Ectodermal cell (in vitro differentiated cells): ENCODE data around the gene C2orf92. TPM values are rescaled to one million over a fixed set of nuclear protein-coding genes. Genes with fewer than 3 reads are reported as not detected.
"Not testable (repeated sequence)": the region's sequence is repeated elsewhere in the genome, so short reads cannot be mapped to it uniquely, and the experiment has no call there.

Source experiments
- H3K27ac ChIP-seq: 2 replicates; pipeline ENCODE4 v1.7.0; 2013; ENCODE audit warnings: mild to moderate bottlenecking, low read depth, low read length; ENCODE audit not compliant: insufficient read depth, poor library complexity, severe bottlenecking
- H3K27me3 ChIP-seq: 2 replicates; pipeline ENCODE4 v1.7.0; 2013; ENCODE audit warnings: mild to moderate bottlenecking, low read length; ENCODE audit not compliant: insufficient read depth, control insufficient read depth, poor library complexity, severe bottlenecking
- H3K36me3 ChIP-seq: one replicate; pipeline ENCODE4 v1.7.0; 2013; ENCODE audit warnings: low read length; ENCODE audit not compliant: control insufficient read depth, insufficient read depth
- H3K4me1 ChIP-seq: one replicate; pipeline ENCODE4 v1.7.0; 2013; ENCODE audit warnings: low read length; ENCODE audit not compliant: control insufficient read depth, insufficient read depth
- H3K4me3 ChIP-seq: 2 replicates; pipeline ENCODE4 v1.7.0; 2013; ENCODE audit warnings: low read depth, low read length, control low read depth; ENCODE audit not compliant: insufficient read depth
- H3K9me3 ChIP-seq: 2 replicates; pipeline ENCODE4 v1.7.0; 2013; ENCODE audit warnings: mild to moderate bottlenecking, low read length, moderate library complexity; ENCODE audit not compliant: control insufficient read depth
- WGBS, 2 experiments: methylation state at CpG; one replicate each; pipeline ENCODE4 v1.1.7; 2013; ENCODE audit warnings: missing lambda C conversion rate in 2 of 2; 5-methylcytosine and 5-hydroxymethylcytosine counted together
- polyA plus RNA-seq, 4 experiments: library from polyadenylated mRNA; stranded (reverse); fragments of 50-300 nt; gene quantifications; one replicate each; pipeline ENCODE4 v1.2.3, GENCODE V29; 2013

C2orf92 gene
- 7.6 TPM for polyA plus RNA-seq (2013, experiment 1 of 4)
- polyA plus RNA-seq (2013, experiment 2 of 4): 11.6 TPM
- polyA plus RNA-seq (2013, experiment 3 of 4): 8.1 TPM
- 9.6 TPM for polyA plus RNA-seq (2013, experiment 4 of 4)

DNA sequence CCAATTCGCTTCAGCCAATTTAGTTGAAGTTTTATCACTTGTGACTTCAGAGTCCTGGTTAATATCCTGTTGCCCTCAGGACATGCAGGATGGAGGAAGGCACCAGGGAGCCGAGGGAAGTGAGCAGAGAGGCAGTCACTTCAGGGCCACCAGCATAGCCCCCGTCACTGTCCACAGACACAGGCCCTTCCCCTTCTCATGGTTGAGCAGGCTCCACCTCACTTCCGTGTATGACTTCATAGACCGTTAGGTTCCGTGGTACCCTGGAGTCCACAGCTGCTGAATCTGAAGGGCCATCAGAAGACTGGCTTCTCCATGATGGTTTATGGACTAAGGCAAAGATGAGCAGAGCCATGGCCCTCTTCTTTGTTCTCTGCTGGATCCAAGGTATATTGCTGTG is at the start of gene C2orf92:
Gene C2orf92, plus strand, starts transcription at position 266 of the 400 bp plus-strand sequence. Its CDS starts 76 bp downstream, at position 342.
- Histone ChIP-seq H3K4me3 (no peak within 1 kb of the TSS), H3K9me3 (no peaks in the 10 kb centered on the region), H3K27me3 (no peaks in the 10 kb centered on the region), H3K27ac (no peak within 1 kb of the TSS), H3K36me3 (no peaks in the 10 kb centered on the region), H3K4me1 (no peaks in the 10 kb centered on the region)
- WGBS, 2 experiments: 97 to 98% methylated on average over 6 of the region's 6 CpGs

DNA sequence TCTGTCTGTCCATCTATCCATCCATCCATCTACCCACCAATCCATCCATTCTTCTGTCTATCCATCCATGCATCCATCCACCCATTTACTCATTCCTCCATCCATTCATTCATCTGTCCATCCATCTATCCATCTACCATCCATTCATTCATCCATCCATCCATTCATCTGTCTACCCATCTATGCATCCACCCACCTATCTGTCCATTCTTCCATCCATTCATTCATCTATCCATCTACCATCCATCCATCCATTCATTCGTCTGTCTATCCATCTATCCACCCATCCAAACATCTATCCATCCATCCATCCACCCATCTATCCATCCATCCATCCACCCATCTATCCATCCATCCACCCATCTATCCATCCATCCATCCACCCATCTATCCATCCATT is 49.0 kb upstream of the C2orf92 start:
- not testable (repeated sequence) for H3K4me1 ChIP-seq, H3K27ac ChIP-seq, H3K4me3 ChIP-seq, H3K36me3 ChIP-seq, H3K27me3 ChIP-seq, H3K9me3 ChIP-seq
- no CpG with 5 or more reads among the region's 1 CpG for WGBS, 2 experiments

GRCh38 chr2:97622976-97623375 is 46.5 kb upstream of the C2orf92 start:
- not testable (repeated sequence) for H3K4me1 ChIP-seq, H3K4me3 ChIP-seq, H3K27ac ChIP-seq, H3K27me3 ChIP-seq, H3K9me3 ChIP-seq, H3K36me3 ChIP-seq

- 84 to 90% methylated on average over 2 of the region's 8 CpGs for WGBS, 2 experiments
- not testable (repeated sequence) for H3K27ac ChIP-seq, H3K4me3 ChIP-seq, H3K4me1 ChIP-seq, H3K9me3 ChIP-seq, H3K36me3 ChIP-seq, H3K27me3 ChIP-seq
Measured at GRCh38 chr2:97625354-97626048, 44.0 kb upstream of the C2orf92 start.

GRCh38 chr2:97626049-97626430 is 43.5 kb upstream of the C2orf92 start:
- not testable (repeated sequence) for H3K9me3 ChIP-seq, H3K4me3 ChIP-seq, H3K4me1 ChIP-seq, H3K36me3 ChIP-seq, H3K27ac ChIP-seq, H3K27me3 ChIP-seq
- 89 to 93% methylated on average over 8 of the region's 8 CpGs for WGBS, 2 experiments

- H3K27ac ChIP-seq: no peak overlapping the region
- 89 to 96% methylated on average over 4 of the region's 4 CpGs for WGBS, 2 experiments
Measured at GRCh38 chr2:97644023-97644717, 25.3 kb upstream of the C2orf92 start.

DNA sequence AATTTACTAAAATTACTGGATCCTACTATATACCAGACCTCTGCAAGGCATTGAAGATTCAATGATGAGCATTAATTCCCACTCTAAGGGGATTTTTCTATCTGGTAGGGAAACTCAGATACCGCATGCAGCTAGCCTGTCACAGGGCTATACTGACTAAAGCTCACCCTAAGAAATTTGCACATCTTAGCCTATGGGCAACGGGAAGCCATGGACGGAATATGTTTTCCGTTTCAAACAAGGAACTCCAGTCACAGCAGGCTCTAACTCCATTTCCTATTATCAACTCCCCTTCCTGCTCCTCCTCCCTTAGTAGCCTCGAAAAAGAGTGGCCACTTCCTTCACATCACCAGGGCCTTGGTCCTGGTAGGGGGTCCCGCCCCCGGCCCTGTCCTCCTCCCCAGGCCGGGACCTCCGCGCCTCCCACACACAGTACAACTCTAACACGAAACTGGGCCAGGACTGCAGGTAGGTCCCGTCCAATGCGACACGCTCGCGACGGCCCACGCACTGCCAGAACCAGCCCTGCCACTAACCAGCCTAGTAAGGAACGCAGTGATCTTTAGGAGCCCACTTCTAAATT is 24.3 kb upstream of the C2orf92 start:
- H3K36me3 ChIP-seq: peaks cover 13% of the 10 kb centered on the region
- peak overlapping the region; percentile 73 for H3K27ac ChIP-seq
- no peaks in the 10 kb centered on the region for H3K4me1 ChIP-seq
- no peaks in the 10 kb centered on the region for H3K9me3 ChIP-seq
- no peaks in the 10 kb centered on the region for H3K27me3 ChIP-seq
- 9 to 10% methylated on average over 19 of the region's 19 CpGs for WGBS, 2 experiments
- H3K4me3 ChIP-seq: peak overlapping the region; percentile 77

More at GRCh38 chr2:97644023-97644717, 25.3 kb upstream of the C2orf92 start:
- Histone ChIP-seq H3K4me3 (no peak overlapping the region), H3K9me3 (no peaks in the 10 kb centered on the region), H3K36me3 (peaks cover 13% of the 10 kb centered on the region), H3K27me3 (no peaks in the 10 kb centered on the region), H3K4me1 (no peaks in the 10 kb centered on the region)

DNA sequence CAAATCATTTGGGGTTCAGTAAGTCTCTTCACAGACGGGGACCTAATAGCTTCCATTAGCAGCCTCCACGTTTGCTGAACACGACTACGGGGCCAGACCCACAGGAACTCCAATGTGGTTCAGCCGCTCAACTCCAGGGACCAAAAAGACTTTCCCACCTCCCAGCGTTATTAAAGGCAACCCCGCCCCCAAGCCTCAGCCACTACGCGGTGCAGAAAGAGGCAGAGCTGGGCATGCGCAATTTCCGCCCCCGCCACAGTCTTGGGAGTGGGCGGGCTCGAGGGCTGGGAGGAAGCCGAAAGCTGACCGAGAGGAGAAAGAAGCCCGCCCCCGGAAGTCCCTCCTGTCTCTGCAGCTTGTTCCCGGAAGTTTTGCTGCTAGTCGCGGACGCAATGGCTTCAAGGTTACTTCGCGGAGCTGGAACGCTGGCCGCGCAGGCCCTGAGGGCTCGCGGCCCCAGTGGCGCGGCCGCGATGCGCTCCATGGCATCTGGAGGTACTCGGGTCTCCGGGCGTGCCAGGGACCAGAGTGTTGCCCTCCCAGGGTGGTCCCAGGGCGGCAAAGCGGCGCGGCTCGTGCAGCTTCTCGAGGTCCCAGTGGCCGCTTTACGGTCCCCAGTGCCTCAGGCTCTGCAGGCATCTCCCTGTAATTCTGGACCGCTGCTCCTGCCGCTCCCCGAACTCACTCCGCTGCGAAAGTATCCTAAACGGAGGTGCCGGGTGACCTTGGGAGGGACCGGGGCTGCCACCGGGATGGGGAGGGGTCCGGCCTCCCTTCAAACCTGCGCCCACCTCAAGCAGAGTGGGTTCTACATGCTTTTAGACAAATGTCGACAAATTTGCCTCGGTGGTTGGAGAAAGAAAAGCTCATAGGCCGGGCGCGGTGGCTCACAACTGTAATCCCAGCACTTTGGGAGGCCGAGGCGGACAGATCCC is 23.6 kb upstream of the C2orf92 start, which contains the start of gene COX5B:
Gene COX5B, plus strand, starts transcription at position 368 of the 935 bp plus-strand sequence. Its CDS starts 25 bp downstream, at position 393.
- Histone ChIP-seq H3K27me3 (no peaks in the 10 kb centered on the region), H3K27ac (peak within 1 kb of the TSS; percentile 73), H3K4me3 (peak within 1 kb of the TSS; percentile 77), H3K9me3 (no peaks in the 10 kb centered on the region), H3K4me1 (no peaks in the 10 kb centered on the region), H3K36me3 (peaks cover 13% of the 10 kb centered on the region)
- 1 to 2% methylated on average over 63 of the region's 63 CpGs for WGBS, 2 experiments

DNA sequence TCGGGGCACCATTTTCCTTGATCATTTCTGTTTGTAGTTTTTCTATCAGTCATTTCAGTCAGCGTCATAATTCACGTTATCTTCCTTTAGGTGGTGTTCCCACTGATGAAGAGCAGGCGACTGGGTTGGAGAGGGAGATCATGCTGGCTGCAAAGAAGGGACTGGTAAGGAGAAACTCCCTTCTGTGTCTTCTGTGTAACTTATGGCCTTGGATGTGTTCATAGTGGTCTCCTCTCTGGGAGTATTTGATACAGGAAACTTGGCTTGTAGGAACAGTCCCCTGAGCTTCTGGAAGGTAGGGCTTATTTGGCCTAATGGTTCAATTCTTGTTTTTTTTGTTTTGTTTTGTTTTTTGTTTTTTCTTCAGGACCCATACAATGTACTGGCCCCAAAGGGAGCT is 22.5 kb upstream of the C2orf92 start:
- Histone ChIP-seq H3K27ac (no peak overlapping the region), H3K27me3 (no peaks in the 10 kb centered on the region), H3K9me3 (no peaks in the 10 kb centered on the region), H3K36me3 (peaks cover 13% of the 10 kb centered on the region), H3K4me3 (peak overlapping the region; percentile 77), H3K4me1 (no peaks in the 10 kb centered on the region)
- WGBS, 2 experiments: 97 to 99% methylated on average over 4 of the region's 4 CpGs
